ENCODE results near the gene AGAP1. TPM values are rescaled to one million over a fixed set of nuclear protein-coding genes. Genes with fewer than 3 reads are reported as not detected.

Gene AGAP1
- total RNA-seq, result 11.8 and 11.9 TPM in 2 replicates

DNA sequence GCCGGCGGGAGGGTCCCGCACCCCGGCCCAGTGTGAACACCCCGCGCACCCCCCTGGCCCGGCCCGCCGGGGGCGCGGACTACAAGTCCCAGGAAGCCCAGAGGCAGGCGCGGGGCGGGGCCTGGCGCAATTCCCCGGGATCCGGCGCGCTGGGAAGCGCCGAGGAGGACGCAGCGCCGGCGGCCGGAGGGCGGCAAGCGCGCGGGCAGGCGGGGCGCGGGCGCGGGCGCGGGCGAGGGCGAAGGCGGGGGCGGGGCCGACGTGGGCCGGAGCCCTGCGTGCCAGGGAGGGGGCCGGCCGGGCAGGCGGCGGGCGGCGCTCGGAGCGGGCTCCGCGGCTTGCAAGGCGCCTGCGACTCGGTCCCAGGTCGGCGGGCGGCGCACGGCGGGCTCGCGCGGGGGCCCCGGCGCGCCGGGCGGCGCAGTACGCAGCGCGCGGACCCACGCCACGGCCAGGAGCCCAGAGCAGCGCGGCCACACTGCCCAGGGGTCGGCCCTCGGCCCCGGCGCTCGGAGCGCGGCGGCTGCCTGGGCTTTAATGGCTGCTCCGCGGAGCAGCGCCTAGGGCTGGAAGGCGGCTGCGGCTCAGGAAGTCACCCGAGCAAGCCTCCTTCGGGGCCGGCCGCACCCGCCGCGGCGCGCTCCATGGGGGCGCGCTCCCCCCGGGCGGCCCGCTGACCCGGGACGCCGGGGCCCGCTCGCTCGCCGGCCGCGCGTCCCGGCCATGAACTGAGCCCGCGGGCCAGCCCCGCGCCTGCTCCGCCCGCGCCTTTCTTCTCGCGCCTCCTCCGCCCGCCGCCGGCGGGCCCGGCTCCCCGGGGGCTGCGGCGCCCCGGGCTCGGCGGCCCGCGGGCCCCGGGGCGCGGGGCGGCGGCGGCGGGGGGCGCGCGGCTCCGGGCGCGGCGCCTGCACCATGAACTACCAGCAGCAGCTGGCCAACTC is at the start of gene AGAP1:
AGAP1 (plus strand) TSS at position 269 of the 941 bp plus-strand sequence.

DNA sequence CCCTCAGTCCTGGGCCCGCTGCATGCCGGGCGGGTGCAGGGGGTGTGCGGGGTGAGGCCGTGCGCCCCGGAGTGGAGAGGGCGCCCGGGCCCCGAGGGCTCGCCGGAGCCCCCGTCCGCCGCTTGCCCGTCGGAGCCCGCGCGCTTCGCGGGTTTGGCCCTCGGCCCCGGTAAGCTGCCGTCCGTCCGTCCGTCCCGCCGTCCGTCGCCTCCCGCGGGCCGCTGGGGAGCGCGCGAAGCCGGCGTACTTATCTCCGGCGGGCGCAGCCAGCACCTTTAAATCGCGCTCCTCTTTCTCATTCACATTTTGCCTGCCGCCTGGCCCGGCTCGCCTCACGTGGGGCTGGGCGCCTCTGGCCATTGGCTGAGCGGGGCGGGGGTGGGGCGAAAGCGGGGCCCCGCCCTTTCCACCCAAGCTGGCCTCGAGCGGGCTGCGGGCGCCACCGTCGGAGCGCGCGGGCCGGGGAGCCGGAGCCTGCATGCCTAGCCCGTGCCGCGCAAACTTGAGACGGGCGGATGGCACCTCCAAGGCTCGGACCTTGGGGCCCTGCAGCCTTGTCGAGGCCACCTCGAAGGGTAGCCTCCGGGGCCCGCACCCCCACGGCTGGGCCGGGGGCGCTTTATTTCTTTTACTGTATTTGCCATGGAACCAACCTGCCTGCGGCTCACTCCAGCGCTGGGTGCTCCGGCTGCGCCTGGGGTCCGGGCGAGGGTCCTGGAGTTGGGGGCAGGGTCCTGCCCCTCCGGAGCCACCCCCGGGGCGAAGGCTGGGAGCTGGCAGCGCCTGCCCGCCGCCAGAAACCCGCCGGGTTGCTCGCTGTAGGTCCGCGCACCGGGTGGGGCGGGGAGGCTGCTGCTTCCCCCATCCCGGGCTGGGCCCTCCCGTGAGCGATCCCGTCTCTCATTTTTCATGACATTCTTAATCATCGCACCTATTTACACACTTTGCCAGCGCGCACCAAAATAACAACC is 674.6 kb downstream of the AGAP1 start, which contains the start of gene GBX2:
GBX2 (minus strand) TSS at position 277 of the 971 bp plus-strand sequence. CDS start 415 bp downstream, outside the sequence.

